Kasumi-1 (cell line): ENCODE results near the gene HGF.

Source experiments
- DNase-seq, 2 experiments: peaks; one replicate each; lab custom pipeline; 2025; lab: John Stamatoyannopoulos, UW

HGF gene

DNA sequence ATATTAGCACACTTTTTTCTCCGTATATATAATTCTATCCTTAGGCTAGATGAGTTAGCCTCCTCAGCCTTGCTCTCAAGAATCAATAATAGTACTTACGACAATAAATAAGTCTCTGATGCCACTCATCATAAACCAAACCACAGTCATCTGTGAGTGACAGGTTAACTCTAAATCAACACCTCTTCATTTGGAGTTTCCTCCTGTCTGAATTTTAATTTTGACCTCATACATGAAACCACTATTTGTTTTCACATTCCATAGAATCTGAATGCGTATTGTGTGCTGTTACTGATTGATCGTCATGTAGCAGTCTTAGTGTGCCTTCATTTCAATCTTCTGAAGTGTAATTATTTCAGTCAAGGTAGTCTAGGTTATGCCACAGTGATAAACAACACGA is 85.8 kb downstream of the HGF start:
- no peak for DNase-seq

DNA sequence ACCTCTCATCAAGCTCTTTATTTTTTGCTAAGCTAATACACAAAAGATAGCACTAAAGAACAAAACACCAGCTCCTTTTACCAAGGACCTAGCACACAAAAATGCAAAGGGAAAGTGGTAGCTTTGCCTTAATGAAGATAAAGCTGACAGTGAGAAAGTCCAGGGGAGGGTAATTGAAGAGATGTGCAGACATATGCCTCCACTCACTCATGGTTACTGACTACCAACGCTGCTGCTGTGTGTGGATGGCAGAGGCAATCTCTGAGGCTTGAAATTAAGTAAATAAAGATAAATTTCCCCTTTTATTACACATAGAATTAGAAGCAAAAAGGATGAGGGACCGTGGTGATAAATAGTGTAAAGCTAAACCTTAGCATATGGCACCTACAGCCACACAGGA is 87.0 kb downstream of the HGF start:
- DNase-seq: no peak

DNA sequence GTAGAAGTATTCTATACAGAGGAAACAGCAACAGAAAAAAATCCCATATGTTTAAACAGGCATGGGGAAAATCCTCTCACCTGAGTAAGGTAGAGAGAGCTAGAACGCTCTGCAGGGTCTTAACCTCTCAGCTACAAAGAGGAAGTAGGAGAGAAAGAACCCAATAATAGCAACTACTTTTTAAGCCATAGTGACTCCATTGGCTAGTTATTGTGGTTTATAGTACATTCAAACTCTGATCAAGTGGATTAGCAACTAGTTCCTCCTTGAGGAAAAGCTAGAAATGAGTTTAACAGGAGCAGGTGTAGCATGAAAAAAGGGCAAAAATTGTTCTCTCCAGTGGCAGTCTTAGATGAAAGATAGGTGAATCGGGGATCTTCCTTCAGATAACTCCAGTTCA is 89.7 kb downstream of the HGF start:
- DNase-seq: peak in 1 of 2 experiments; percentile 11

DNA sequence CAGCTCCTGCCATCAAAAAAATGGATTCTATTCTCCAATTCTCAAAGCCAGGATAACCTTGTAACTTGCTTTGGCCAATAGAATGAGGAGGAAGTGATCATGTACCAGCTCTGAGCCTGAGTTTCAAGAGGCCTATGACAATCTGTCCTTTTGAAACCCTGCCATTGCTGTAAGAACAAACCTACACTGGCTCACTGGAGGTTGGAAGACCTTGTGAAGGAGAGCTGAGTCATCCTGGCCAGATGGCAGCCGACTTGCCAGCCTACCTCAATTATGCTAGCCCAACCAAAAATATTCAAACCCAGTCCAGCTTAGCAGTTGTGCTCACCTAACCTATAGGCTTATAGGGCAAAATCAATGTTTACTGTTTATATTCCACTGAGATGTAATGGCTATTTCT is 93.0 kb downstream of the HGF start:
- no peak for DNase-seq

DNA sequence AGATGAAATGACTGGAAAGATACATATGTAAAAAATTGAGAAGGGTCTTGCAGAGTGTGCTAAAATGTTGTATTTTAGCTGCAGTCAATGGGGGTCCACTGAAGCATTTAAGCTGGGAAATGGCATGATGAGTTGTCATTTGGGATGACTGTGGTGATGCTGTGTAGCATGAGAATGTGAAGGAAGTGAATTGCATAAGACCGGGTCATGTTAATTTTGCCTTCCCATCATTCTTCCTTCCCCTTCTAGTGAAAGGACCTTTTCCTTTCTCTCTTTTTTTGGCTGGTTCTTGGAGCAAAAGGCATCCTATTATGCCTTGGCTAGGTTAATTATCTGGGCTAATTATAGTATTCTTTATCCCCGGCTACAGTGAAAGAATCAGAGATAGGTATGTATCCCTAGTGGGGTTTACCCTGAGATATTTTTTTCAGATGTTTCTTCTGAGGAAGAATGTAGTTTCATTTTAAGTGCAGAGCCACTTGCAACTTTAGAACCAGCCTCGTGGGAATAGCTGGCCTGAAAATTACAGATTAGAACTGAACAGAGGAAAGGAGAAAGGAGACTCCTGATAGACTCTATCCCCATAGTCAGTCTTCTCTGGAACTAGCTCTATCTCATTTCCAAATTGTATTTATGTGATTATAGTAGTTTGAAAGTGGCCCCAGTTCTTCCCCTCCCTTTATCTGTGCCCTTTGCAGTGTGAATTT is 93.6 kb downstream of the HGF start:
- DNase-seq: no peak

DNA sequence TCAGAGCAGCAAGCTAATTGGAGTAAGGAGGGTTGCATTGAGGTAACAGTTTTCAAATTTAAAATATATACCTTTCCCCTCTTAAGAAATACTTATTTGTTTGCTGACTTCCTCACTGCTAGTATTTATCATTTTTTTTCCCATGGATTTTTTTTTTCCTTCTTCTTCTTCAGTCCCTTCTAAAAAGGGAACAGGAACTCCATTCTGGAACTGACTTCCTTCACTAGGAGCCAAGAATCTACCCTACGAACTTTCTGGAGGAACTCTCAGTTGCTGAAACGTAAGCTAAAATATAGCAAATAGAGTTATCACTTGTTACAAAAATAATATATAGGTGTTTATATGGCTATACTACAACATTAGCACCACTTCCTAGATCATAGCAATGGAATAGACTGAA is 95.4 kb downstream of the HGF start:
- no peak for DNase-seq

DNA sequence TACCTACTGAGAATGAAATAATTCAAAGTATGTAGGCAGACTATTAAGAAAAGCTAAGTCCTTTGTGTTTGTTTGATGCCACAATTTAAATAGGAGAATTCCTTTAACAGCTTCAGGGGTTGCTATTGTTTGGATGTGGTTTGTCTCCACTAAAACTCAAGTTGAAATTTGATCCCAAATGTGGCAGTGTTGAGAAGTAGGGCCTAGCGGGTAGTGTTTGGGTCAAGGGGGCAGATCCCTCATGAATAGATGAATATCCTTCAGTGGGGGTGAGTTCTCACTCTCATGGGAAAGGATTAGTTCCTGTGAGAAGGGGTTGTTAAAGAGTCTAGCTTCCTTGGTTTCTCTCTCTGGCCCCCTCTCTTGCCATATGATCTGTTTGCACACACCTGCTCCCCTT is 97.0 kb downstream of the HGF start:
- DNase-seq: no peak

DNA sequence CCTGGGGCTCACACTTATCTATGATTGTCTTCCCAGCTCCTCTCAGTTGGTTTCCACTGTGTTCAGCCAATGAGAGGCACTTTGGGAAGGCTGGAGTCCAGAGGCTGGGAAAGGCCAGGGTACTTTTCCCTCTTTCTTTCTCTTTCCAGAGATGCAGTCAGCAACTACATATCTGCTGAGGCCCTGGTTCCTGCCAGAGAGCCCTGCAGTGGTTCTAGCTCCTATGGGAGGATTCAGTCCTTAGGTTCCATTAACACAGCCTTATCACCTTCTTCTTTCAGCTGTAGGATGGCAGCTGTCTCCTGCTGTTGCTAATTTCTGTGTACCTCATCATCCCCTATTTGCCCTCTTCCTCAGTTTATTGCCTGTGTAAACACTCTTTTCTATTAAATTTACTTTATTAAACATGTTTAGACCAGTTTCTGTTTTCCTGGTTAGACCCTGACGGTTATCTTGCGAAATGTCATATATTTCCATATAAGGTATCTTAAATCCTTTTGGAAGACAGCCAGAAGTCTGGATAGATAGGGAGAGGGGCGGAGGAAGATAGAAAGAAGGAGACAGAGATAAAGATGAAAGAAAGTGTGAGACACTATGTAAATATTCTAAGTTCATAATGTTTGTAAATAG is 100.3 kb downstream of the HGF start:
- no peak for DNase-seq

DNA sequence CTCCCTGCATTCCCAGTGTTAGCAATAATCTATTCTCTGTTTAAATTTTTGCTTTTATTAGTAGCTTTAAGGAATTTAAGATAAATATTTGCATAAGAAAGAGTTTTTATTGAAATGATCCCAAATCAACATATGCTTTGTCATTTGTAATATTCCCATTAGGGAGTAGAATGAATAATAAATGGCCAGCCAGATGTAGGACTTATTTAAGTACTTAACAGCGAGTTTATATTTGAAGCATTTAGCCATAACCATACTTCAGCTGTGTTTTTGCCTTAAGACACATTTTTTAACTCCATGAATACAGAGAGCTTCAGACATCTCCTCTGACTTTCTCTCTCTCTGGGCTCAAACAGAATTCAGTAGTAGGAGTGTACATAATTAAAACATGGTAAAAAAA is 103.6 kb downstream of the HGF start:
- DNase-seq: no peak

DNA sequence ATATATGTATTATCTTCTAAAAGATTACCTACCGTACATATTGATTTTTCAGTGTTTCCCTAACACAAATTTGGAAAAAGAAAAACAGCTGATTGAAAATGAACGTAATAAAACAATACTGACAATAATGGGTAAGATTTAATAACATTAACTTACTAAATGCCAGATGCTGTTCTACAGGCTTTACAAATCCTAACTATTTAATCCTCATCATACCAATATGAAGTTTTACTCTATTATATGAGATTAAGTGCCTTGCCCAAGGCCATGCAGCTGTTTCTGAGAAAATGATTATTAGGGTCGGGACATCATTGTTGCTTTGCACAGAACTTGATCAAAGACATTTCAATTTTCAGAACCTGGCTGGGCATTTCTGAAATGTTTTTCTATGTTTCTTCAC is 104.6 kb downstream of the HGF start:
- no peak for DNase-seq

DNA sequence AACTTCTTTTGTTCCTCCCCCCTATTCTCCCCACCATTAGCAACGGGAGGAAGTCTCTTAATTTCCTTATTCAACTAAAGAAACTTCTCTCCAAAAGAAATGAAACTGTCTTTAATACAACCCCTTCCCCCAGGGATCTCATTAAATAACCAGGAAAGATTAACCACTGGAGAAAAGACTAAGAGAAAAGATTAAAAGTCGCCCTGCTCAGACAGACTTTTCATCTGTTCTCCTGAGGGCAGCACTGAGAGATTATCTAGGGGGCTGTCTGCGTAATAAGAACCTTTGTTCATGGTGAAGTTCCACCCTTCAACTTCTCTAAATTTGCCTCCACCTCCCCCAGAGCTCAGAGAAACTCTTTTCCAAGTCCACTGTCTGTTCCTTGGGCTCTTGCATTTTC is 105.5 kb downstream of the HGF start:
- DNase-seq: no peak

DNA sequence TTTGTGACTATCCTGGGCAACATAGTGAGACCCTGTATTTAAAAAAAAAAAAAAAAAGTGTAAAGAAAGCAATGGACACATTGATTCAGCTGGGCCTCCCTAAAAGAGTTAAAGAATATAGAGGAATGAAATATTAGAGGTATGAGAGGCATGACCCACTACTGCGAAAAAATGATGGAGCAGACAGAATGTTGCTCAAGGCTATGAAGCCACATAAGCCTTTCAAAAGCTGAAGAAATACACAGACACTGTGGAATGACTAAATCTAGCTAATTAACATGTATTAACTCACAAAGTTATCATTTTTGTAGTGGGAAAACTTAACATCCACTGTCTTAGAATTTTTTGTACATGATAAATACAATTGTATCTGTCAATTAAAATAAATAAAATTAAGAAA is 107.3 kb downstream of the HGF start:
- no peak for DNase-seq

DNA sequence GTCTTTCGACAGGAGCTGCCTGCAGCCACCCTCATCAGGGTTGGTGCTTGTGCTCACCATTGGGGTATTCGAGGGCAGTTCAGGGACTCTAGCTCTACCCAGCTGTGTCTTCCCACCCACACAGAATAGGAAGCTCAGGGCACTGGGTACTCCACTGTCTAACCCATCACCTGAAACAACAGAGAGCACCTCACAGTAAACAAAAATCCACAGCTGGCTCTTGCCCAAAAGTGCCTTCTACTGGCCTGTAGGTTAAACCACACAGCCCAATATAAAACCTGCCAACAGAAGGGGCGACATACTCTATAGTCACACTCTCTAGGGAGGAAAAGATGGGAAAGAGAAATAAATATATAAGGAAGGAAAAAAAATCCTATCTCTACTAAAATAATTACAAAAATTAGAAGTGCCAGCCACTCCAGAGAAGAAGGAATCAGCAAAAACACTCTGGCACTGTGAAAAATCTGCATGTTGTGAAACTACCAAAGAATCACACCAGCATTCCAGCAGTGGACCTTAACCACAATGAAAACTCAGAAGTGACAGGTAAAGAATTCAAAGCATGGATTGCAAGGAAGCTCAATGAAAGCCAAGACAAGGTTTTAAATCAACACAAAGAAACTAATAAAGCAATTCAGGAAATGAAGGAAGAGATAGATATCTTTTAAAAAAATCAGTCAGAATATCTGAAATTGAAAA is 110.0 kb downstream of the HGF start:
- no peak for DNase-seq

DNA sequence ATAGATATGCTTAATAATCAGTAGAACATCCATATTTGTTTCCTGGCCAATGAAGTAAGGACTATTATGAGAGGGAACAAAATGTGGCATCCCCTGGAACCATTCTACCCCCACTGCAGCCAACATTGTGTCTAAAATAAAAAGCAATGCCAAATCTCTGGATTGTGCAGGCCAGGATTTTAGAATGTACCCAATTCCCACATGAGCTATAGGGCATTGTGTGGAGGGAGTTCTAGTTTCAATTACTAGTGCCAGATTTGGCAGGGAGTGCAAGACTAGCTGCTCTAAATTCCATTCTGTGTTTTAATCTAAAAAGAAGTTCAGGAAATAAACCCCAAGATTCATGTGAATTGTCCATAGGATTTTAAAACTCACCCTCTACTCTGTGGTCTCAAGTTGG is 112.3 kb downstream of the HGF start:
- DNase-seq: no peak

DNA sequence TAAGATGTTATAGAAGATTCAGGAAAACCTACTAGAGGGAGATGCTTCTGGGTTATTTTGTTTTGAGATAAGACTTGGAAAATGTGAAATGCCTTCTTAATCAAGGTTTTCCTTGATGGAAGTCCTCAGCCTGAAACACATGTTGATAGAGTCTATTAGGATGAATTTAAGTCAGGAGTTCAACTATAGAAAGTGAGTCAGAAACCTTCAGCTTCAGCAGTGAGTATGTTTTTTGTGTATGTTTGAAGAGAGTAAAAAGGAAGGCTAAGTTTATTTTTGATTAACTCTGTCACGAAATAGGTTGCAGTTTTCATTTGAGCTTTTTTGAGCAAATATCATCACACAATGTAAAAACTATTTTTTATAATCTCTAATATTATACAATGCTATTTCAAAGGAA is 114.6 kb downstream of the HGF start:
- DNase-seq: no peak

DNA sequence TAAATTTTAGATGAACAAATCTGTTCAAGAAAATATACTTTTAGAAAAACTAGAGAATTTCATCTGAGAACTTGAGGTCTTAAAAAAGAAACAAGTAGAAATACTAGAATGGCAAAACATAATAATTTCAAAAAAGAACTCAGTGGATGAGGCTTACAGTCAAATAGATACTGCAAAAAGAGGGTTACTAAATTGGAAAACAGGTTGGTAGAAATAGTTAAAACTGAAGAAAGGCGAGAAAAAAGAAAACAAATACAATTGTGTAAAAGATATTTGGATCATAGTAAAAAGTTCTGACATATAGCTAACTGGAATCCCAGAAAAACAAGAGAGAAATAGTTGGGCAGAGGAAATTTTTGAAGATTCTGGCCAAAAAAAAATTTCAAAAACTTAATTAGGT is 117.6 kb downstream of the HGF start:
- no peak for DNase-seq
